ENCODE measurements around the gene SIRT6.

DNA sequence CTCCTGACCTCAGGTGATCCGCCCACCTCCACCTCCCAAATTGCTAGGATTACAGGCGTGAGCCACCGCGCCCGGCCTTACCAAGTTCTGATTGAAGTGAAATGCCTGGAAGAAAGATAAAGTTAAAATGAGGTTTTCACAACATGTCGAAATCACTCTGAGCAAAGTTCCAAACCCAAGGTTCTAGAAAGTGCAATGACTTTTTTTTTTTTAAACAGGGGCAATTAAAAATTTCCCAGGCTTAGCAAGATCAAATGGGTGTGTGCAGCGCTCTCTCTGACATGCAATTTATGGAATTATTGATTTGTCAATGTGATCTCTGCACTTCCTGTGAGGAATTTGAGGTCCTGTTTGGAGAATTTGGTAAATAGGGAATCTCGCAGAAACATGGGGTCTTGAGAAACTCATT lies 45.7 kb downstream of the SIRT6 start:
- TF ChIP-seq, protein P1, sequence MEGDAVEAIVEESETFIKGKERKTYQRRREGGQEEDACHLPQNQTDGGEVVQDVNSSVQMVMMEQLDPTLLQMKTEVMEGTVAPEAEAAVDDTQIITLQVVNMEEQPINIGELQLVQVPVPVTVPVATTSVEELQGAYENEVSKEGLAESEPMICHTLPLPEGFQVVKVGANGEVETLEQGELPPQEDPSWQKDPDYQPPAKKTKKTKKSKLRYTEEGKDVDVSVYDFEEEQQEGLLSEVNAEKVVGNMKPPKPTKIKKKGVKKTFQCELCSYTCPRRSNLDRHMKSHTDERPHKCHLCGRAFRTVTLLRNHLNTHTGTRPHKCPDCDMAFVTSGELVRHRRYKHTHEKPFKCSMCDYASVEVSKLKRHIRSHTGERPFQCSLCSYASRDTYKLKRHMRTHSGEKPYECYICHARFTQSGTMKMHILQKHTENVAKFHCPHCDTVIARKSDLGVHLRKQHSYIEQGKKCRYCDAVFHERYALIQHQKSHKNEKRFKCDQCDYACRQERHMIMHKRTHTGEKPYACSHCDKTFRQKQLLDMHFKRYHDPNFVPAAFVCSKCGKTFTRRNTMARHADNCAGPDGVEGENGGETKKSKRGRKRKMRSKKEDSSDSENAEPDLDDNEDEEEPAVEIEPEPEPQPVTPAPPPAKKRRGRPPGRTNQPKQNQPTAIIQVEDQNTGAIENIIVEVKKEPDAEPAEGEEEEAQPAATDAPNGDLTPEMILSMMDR (conservative IDR thresholded peaks at IDR 0.05), result no peak
- no peak for TF ChIP-seq EZH2 (IDR thresholded peaks at IDR 0.05; ENCODE audit: low read depth)

All from PC-9 (cell line).